ENCODE measurements around the gene TPCN2. TPM values are rescaled to one million over a fixed set of nuclear protein-coding genes. Genes with fewer than 3 reads are reported as not detected.

TPCN2 gene
- total and polyA plus RNA-seq, 2 donors from 2014 or later: 12.9 to 22.4 TPM

GRCh38 chr11:69010964-69011623, 37.6 kb upstream of the TPCN2 start:
- H3K4me1 ChIP-seq (ENCODE audit: control insufficient read depth in 2 of 3, insufficient read depth in 2 of 3, low read depth in 1 of 3, low read length in 3 of 3): peaks cover 0 to 34% (median 20%) of the 10 kb centered on the region in 3 donors
- peak overlapping the region in 2 of 3 donors; percentile 24 to 46 for H3K9ac ChIP-seq (ENCODE audit: low read length in 3 of 3)
- no peaks in the 10 kb centered on the region for H3K27me3 ChIP-seq (ENCODE audit: control insufficient read depth, insufficient read depth, low read length)
- TF ChIP-seq, protein P1, sequence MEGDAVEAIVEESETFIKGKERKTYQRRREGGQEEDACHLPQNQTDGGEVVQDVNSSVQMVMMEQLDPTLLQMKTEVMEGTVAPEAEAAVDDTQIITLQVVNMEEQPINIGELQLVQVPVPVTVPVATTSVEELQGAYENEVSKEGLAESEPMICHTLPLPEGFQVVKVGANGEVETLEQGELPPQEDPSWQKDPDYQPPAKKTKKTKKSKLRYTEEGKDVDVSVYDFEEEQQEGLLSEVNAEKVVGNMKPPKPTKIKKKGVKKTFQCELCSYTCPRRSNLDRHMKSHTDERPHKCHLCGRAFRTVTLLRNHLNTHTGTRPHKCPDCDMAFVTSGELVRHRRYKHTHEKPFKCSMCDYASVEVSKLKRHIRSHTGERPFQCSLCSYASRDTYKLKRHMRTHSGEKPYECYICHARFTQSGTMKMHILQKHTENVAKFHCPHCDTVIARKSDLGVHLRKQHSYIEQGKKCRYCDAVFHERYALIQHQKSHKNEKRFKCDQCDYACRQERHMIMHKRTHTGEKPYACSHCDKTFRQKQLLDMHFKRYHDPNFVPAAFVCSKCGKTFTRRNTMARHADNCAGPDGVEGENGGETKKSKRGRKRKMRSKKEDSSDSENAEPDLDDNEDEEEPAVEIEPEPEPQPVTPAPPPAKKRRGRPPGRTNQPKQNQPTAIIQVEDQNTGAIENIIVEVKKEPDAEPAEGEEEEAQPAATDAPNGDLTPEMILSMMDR (IDR thresholded peaks at IDR 0.05; ENCODE audit: borderline replicate concordance, extremely low read depth, insufficient read depth): no peak
- intact Hi-C loops (cut with DNase I): no loop called here
- no peaks in the 10 kb centered on the region for H3K36me3 ChIP-seq (ENCODE audit: control insufficient read depth in 2 of 3, insufficient read depth in 3 of 3, low read length in 3 of 3)
- FAIRE-seq: no peak
- DNase-seq: peak; percentile 88 to 93 (median 92)
- peak overlapping the region; percentile 71 to 83 for H3K27ac ChIP-seq (ENCODE audit: low read depth in 2 of 2, low read length in 2 of 2)
- peak overlapping the region; percentile 26 to 47 (median 38) for H3K4me3 ChIP-seq (ENCODE audit: low read length in 3 of 3)
- H3K9me3 ChIP-seq (ENCODE audit: control insufficient read depth in 2 of 3, insufficient read depth in 1 of 3, low read length in 3 of 3): no peaks in the 10 kb centered on the region

GRCh38 chr11:69011624-69012091, 37.1 kb upstream of the TPCN2 start:
- TF ChIP-seq, protein P1 (IDR thresholded peaks at IDR 0.05; ENCODE audit: borderline replicate concordance, extremely low read depth, insufficient read depth): no peak
- Histone ChIP-seq H3K27ac (ENCODE audit: low read depth in 2 of 2, low read length in 2 of 2) (peak overlapping the region in 1 of 2 donors; percentile 60), H3K36me3 (ENCODE audit: control insufficient read depth in 2 of 3, insufficient read depth in 3 of 3, low read length in 3 of 3) (no peaks in the 10 kb centered on the region), H3K4me3 (ENCODE audit: low read length in 3 of 3) (peak overlapping the region in 1 of 3 donors; percentile 46), H3K4me1 (ENCODE audit: control insufficient read depth in 2 of 3, insufficient read depth in 2 of 3, low read depth in 1 of 3, low read length in 3 of 3) (peaks cover 0 to 34% (median 20%) of the 10 kb centered on the region in 3 donors), H3K27me3 (ENCODE audit: control insufficient read depth, insufficient read depth, low read length) (no peaks in the 10 kb centered on the region), H3K9me3 (ENCODE audit: control insufficient read depth in 2 of 3, insufficient read depth in 1 of 3, low read length in 3 of 3) (no peaks in the 10 kb centered on the region), H3K9ac (ENCODE audit: low read length in 3 of 3) (peak overlapping the region in 1 of 3 donors; percentile 24)
- intact Hi-C loops (cut with DNase I): no loop called here
- no peak for FAIRE-seq
- DNase-seq: peak in 2 of 5 donors; percentile 49 to 61

DNA sequence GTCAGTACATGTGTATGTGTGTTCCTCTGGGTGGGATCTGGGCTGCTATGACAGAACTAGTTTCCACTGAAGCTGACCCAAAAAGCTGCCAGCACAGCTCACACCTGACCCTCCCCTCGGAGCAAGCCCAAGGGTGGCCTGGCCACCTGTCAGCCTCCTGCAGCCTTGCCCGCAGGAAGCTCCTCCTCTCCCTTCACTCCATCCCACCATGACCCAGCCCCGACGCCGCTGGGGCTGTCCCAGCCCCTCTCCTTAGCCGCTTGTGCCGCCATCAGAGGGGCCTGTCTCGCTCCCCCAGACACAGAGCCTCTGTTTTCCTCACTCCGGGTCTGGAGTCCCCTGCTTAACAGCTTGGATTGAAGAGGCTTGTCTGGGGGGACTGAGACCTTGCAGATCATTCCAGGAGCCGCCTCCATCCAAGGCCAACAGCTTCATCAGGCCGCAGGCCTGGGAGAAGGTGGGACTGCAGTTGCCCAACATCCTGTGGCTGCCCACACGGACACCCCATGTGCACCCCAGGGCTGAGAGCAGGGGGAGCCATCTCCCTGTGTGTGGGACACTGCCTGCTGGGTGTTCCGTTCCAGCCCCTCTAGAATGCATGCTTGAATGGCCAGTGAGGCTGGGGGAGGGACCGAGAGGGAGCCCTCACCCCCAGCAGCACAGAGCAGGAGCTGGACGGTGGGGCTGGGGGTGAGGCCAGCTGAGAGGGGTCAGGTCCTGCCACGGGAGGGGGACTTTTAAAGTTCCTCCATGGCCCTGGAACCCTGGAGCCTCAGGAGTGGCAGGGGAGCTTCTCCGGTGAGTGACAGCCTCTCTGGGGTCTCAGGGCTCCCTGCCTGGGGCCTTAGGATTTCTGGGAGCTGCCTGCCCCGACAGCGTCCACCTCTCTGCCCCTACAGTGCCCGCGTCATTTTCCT, 36.4 kb upstream of the TPCN2 start:
- H3K9me3 ChIP-seq (ENCODE audit: control insufficient read depth in 2 of 3, insufficient read depth in 1 of 3, low read length in 3 of 3): no peaks in the 10 kb centered on the region
- H3K9ac ChIP-seq (ENCODE audit: low read length in 3 of 3): peak overlapping the region in 2 of 3 donors; percentile 2 to 41
- H3K4me3 ChIP-seq (ENCODE audit: low read length in 3 of 3): peak overlapping the region; percentile 12 to 46 (median 16)
- no peaks in the 10 kb centered on the region for H3K27me3 ChIP-seq (ENCODE audit: control insufficient read depth, insufficient read depth, low read length)
- H3K4me1 ChIP-seq (ENCODE audit: control insufficient read depth in 2 of 3, insufficient read depth in 2 of 3, low read depth in 1 of 3, low read length in 3 of 3): peaks cover 0 to 31% (median 20%) of the 10 kb centered on the region in 3 donors
- DNase-seq: peak in 2 of 5 donors; percentile 58 to 74
- peak overlapping the region; percentile 47 to 63 for H3K27ac ChIP-seq (ENCODE audit: low read depth in 2 of 2, low read length in 2 of 2)
- intact Hi-C loops (cut with DNase I): no loop called here
- H3K36me3 ChIP-seq (ENCODE audit: control insufficient read depth in 2 of 3, insufficient read depth in 3 of 3, low read length in 3 of 3): no peaks in the 10 kb centered on the region
- TF ChIP-seq, protein P1 (IDR thresholded peaks at IDR 0.05; ENCODE audit: borderline replicate concordance, extremely low read depth, insufficient read depth): no peak
- no peak for FAIRE-seq
